Suprapubic skin (tissue), 3 donors: ENCODE results near the gene YES1.

Experiments used
- CTCF ChIP-seq, 2 donors: fragments of 200-600 bp in 1 of 2; fragments of 450-650 bp in 1 of 2; sonication (generic) in 1 of 2; IDR thresholded peaks; one replicate each; pipeline ENCODE4 v1.5.1; 2016 to 2019; ENCODE audit warnings: antibody characterized with exemption in 2 of 2, mild to moderate bottlenecking in 1 of 2, moderate library complexity in 1 of 2
- POLR2A ChIP-seq, 2 donors: fragments of 450-650 bp; IDR thresholded peaks; one replicate each; pipeline ENCODE4 v1.6.1; 2017; ENCODE audit warnings: antibody characterized with exemption in 2 of 2, mild to moderate bottlenecking in 2 of 2, moderate library complexity in 2 of 2

- TF ChIP-seq CTCF (IDR thresholded peaks at IDR 0.05), result no peak
- no peak for TF ChIP-seq POLR2A (IDR thresholded peaks at IDR 0.05)
These were observed 119.2 kb downstream of the YES1 start for GRCh38 chr18:692824-693223.
